Parathyroid adenoma (tissue), 2 donors: Measurements from ENCODE around the gene TNS3.
"Not testable (repeated sequence)": the region's sequence is repeated elsewhere in the genome, so short reads cannot be mapped to it uniquely, and the experiment has no call there.

Experiments used
- H2AFZ ChIP-seq: fragments of 300-600 bp; sonication (generic); one replicate; pipeline ENCODE4 v1.7.0; 2017; ENCODE audit warnings: antibody characterized with exemption, mild to moderate bottlenecking
- H3K27ac ChIP-seq: fragments of 300-600 bp; sonication (generic); one replicate; pipeline ENCODE4 v1.7.0; 2017
- H3K27me3 ChIP-seq: fragments of 300-600 bp; sonication (generic); one replicate; pipeline ENCODE4 v1.7.0; 2017; ENCODE audit warnings: low read length; ENCODE audit not compliant: control insufficient read depth, insufficient read depth
- H3K36me3 ChIP-seq: fragments of 300-600 bp; sonication (generic); one replicate; pipeline ENCODE4 v1.7.0; 2017; ENCODE audit warnings: low read length; ENCODE audit not compliant: control insufficient read depth, insufficient read depth
- H3K4me1 ChIP-seq: fragments of 300-600 bp; sonication (generic); one replicate; pipeline ENCODE4 v1.7.0; 2017; ENCODE audit warnings: control low read depth
- H3K4me2 ChIP-seq: fragments of 300-600 bp; sonication (generic); one replicate; pipeline ENCODE4 v1.7.0; 2017; ENCODE audit warnings: low read length
- H3K4me3 ChIP-seq: fragments of 300-600 bp; sonication (generic); one replicate; pipeline ENCODE4 v1.7.0; 2017; ENCODE audit warnings: low read depth, low read length
- H3K79me2 ChIP-seq: fragments of 300-600 bp; sonication (generic); one replicate; pipeline ENCODE4 v1.7.0; 2017; ENCODE audit warnings: control low read depth
- H3K9ac ChIP-seq: fragments of 300-600 bp; sonication (generic); one replicate; pipeline ENCODE4 v1.7.0; 2017; ENCODE audit warnings: mild to moderate bottlenecking
- H3K9me3 ChIP-seq: fragments of 300-600 bp; sonication (generic); one replicate; pipeline ENCODE4 v1.7.0; 2017; ENCODE audit warnings: low read length; ENCODE audit not compliant: control insufficient read depth
- CTCF ChIP-seq: fragments of 300-600 bp; sonication (generic); IDR thresholded peaks from one replicate; pipeline ENCODE4 v1.7.0; 2017; ENCODE audit warnings: antibody characterized with exemption, mild to moderate bottlenecking
- donor health status: primary hyperparathyroidism.

The TNS3 gene

DNA sequence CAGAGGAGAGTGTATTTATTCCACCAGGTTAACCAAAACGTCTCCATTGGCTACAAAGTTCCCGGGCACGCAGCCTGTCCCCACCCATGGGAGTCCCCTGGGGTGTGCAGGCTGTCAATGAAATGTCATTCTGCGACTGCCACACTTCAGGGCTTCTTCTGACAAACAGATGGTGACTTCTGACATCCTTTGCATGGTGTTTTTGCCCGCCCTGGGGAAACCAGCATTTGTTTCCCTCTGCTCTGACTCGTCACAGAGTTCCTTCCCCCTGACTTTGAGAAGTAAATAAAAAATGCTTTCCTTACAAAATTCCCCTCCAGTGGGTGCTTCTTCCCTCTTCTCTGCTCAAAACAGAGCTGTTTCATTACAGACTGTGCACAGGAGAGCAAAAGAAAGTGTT, 38.2 kb downstream of the TNS3 start:
- no peak overlapping the region for H2AFZ ChIP-seq
- no peak for TF ChIP-seq CTCF
- H3K36me3 ChIP-seq = no peaks in the 10 kb centered on the region
- H3K9ac ChIP-seq = no peak overlapping the region
- no peaks in the 10 kb centered on the region for H3K27me3 ChIP-seq
- no peaks in the 10 kb centered on the region for H3K9me3 ChIP-seq
- H3K4me2 ChIP-seq = no peak overlapping the region
- peaks cover 25% of the 10 kb centered on the region for H3K79me2 ChIP-seq
- H3K4me3 ChIP-seq = no peak overlapping the region
- H3K4me1 ChIP-seq = no peaks in the 10 kb centered on the region
- no peak overlapping the region for H3K27ac ChIP-seq

DNA sequence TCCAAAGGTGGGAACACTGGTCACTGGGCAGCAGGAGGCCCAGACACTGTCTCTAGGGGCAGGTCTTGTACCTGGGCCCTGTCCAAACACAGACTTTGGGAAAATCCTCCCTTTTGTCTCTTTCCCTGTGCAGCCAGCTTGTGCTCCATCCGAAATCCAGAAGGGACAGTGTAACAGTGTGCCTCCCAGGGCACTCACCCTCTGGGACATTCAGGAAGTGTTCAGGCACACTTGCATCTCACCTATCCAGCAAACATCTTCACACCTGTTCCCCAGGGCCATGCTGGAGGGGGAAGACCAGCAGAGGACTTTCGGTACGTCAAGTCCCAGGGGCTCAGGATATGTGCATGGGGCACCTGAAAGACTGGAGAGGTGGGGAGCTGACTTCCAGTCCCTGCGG, 38.9 kb downstream of the TNS3 start:
- no peak overlapping the region for H2AFZ ChIP-seq
- no peaks in the 10 kb centered on the region for H3K27me3 ChIP-seq
- H3K9ac ChIP-seq = no peak overlapping the region
- H3K4me1 ChIP-seq = no peaks in the 10 kb centered on the region
- H3K4me2 ChIP-seq = no peak overlapping the region
- no peaks in the 10 kb centered on the region for H3K9me3 ChIP-seq
- TF ChIP-seq CTCF = no peak
- peaks cover 21% of the 10 kb centered on the region for H3K79me2 ChIP-seq
- peak overlapping the region; percentile 29 for H3K27ac ChIP-seq
- no peaks in the 10 kb centered on the region for H3K36me3 ChIP-seq
- H3K4me3 ChIP-seq = no peak overlapping the region

- H3K27me3 ChIP-seq = no peaks in the 10 kb centered on the region
- no peak overlapping the region for H3K4me3 ChIP-seq
- no peaks in the 10 kb centered on the region for H3K36me3 ChIP-seq
- H3K27ac ChIP-seq = no peak overlapping the region
- H2AFZ ChIP-seq = no peak overlapping the region
- peaks cover 21% of the 10 kb centered on the region for H3K79me2 ChIP-seq
- no peaks in the 10 kb centered on the region for H3K9me3 ChIP-seq
- no peak for TF ChIP-seq CTCF
- no peak overlapping the region for H3K9ac ChIP-seq
- no peak overlapping the region for H3K4me2 ChIP-seq
- H3K4me1 ChIP-seq = no peaks in the 10 kb centered on the region
These were observed 39.9 kb downstream of the TNS3 start for GRCh38 chr7:47542051-47542450.

- not testable (repeated sequence) for H3K27me3 ChIP-seq, H3K27ac ChIP-seq, H2AFZ ChIP-seq, H3K4me3 ChIP-seq, H3K4me1 ChIP-seq, H3K4me2 ChIP-seq, H3K9me3 ChIP-seq, H3K9ac ChIP-seq, H3K36me3 ChIP-seq
- peaks cover 21% of the 10 kb centered on the region for H3K79me2 ChIP-seq
These were observed 40.4 kb downstream of the TNS3 start for GRCh38 chr7:47541485-47541884.

DNA sequence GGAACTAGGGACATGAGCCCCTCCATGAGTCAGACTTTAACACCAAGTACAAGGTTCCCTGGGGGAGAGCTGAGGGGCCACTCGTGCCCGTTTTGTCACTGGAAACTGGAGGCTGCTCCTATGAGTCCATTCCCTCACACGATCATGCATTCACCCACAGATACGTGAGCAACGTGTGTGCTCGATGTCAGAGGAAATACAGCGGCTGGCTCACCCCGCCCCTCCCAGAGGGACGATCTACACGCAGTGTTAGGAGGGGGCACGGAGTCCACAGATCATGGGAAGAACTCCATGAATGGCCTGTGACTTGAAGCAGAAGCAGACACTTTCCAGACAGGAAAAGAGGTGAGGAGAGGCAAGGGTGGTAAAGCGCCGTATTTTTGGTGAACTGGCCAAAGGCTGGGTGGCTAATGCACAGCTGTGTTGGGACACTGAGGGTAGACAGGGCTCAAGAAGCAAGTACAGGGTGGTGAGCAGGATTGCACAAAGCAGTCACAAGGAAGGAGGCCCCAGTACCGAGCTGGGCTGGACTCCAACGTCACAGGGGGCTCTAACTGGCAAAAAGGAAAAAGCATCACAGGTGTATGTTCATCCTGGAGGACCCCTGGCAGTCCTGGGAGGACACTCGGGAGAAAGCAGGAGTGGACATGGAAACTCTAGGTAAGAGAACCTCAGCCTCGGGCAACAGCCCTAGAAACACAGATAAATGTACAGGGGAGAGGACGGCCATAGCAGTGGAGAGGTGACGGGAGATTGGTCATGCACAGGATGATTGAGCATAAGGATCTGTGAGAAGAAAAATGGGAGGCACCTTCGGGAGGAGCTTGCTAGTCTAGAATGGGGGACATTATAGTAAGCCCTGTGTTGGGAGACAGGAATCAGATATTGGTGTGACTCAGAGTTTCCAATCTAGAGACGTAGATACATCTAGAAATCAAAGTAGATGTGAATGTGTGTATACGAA, 41.2 kb downstream of the TNS3 start:
- Histone ChIP-seq H3K79me2 (peaks cover 21% of the 10 kb centered on the region), H3K4me3 (no peak overlapping the region), H3K4me2 (no peak overlapping the region), H2AFZ (no peak overlapping the region), H3K36me3 (no peaks in the 10 kb centered on the region), H3K27ac (no peak overlapping the region), H3K27me3 (no peaks in the 10 kb centered on the region), H3K9ac (no peak overlapping the region), H3K4me1 (peaks cover 11% of the 10 kb centered on the region), H3K9me3 (no peaks in the 10 kb centered on the region)
- no peak for TF ChIP-seq CTCF
